ENCODE measurements around the gene TMEM89.

Gene TMEM89

GRCh38 chr3:48599509-48600285 lies 21.9 kb downstream of the TMEM89 start:
- Histone ChIP-seq H3K36me3 (peaks cover 17% of the 10 kb centered on the region), H3K9me3 (no peaks in the 10 kb centered on the region), H3K4me3 (ENCODE audit: low read depth, low read length) (no peak overlapping the region), H3K4me1 (no peaks in the 10 kb centered on the region; the same call in 1 of the 2 replicates), H3K27me3 (peaks cover 3% of the 10 kb centered on the region; the same call in 1 of the 2 replicates)
- TF ChIP-seq, protein P1, sequence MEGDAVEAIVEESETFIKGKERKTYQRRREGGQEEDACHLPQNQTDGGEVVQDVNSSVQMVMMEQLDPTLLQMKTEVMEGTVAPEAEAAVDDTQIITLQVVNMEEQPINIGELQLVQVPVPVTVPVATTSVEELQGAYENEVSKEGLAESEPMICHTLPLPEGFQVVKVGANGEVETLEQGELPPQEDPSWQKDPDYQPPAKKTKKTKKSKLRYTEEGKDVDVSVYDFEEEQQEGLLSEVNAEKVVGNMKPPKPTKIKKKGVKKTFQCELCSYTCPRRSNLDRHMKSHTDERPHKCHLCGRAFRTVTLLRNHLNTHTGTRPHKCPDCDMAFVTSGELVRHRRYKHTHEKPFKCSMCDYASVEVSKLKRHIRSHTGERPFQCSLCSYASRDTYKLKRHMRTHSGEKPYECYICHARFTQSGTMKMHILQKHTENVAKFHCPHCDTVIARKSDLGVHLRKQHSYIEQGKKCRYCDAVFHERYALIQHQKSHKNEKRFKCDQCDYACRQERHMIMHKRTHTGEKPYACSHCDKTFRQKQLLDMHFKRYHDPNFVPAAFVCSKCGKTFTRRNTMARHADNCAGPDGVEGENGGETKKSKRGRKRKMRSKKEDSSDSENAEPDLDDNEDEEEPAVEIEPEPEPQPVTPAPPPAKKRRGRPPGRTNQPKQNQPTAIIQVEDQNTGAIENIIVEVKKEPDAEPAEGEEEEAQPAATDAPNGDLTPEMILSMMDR (IDR thresholded peaks at IDR 0.05; ENCODE audit: low read depth, low read length), result no peak
- DNase-seq, result no peak

- Histone ChIP-seq H3K4me1 (no peaks in the 10 kb centered on the region; the same call in 1 of the 2 replicates), H3K4me3 (ENCODE audit: low read depth, low read length) (no peak overlapping the region), H3K27me3 (peaks cover 3% of the 10 kb centered on the region; the same call in 1 of the 2 replicates), H3K36me3 (peaks cover 16% of the 10 kb centered on the region), H3K9me3 (no peaks in the 10 kb centered on the region)
- DNase-seq, result no peak
- TF ChIP-seq, protein P1 (IDR thresholded peaks at IDR 0.05; ENCODE audit: low read depth, low read length), result no peak
Measured at GRCh38 chr3:48599077-48599501, 22.5 kb downstream of the TMEM89 start.

- no peak for DNase-seq
- Histone ChIP-seq H3K4me3 (ENCODE audit: low read depth, low read length) (no peak overlapping the region), H3K9me3 (no peaks in the 10 kb centered on the region), H3K4me1 (no peaks in the 10 kb centered on the region; the same call in 1 of the 2 replicates), H3K36me3 (peaks cover 16% of the 10 kb centered on the region), H3K27me3 (peaks cover 3% of the 10 kb centered on the region; the same call in 1 of the 2 replicates)
- TF ChIP-seq, protein P1 (IDR thresholded peaks at IDR 0.05; ENCODE audit: low read depth, low read length), result no peak
Measured at GRCh38 chr3:48598323-48599076, 23.1 kb downstream of the TMEM89 start.

DNA sequence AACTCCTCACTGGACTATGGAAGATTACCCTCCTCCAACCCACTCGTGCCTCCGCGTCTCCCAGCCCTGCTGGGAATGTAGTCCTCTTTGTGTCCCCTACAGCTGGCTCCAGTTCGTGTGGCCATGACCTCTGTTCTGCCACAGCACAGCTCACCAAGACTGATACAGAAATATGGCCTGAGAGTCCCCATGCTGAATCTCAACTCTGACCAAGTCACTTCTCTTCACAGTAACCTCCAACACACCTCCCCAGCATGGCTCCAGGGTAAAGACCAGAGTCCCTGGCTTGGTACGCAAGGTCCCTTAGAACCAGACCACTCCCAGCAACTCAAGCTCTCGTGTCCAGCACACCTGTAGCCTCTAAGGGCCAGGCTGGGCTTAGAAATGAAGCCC lies 24.2 kb downstream of the TMEM89 start:
- peaks cover 12% of the 10 kb centered on the region; the same call in 1 of the 2 replicates for H3K36me3 ChIP-seq
- TF ChIP-seq, protein P1 (IDR thresholded peaks at IDR 0.05; ENCODE audit: low read depth, low read length), result no peak
- no peaks in the 10 kb centered on the region; the same call in 1 of the 2 replicates for H3K4me1 ChIP-seq

DNA sequence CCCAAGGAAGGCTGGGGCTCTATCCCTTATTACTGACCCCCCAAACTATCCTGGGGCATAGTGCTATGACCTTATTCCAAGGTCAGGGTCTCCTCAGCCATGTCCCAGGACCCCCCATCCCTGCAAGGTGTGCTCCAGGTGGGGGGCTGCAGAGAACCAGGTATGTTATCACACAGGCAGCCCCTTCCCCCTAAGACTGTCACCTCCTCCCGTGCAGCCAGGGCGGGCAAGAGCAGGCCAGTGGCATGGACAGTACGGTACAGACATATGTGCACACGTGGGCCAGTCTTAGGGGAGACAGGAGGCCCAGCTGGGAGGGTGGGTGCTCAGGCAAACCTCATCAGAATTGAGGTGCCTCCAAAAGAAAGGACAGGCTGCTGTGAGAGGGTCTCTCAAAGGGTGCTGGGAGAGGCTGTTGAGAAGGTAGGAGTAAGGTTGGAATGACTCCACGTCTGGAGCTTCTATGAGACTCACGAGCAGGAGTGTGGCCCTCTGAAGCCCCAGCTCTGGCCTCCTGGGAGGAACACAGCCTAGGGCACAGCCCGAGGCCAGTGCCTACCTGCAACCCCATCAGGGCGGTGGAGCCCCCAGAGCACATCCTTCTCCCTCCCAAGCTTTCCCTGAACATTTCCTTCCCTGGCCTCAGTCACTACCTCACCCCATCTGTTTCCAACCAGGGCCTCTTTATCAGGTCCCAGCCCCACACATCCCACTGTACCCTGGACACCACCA lies 24.7 kb downstream of the TMEM89 start:
- H3K9me3 ChIP-seq, result no peaks in the 10 kb centered on the region
- TF ChIP-seq, protein P1 (IDR thresholded peaks at IDR 0.05; ENCODE audit: low read depth, low read length), result no peak
- peaks cover 12% of the 10 kb centered on the region; the same call in 1 of the 2 replicates for H3K36me3 ChIP-seq
- H3K27me3 ChIP-seq, result peaks cover 3% of the 10 kb centered on the region; the same call in 1 of the 2 replicates
- H3K4me3 ChIP-seq (ENCODE audit: low read depth, low read length), result no peak overlapping the region
- no peak for DNase-seq
- H3K4me1 ChIP-seq, result no peaks in the 10 kb centered on the region; the same call in 1 of the 2 replicates

More for the DNA sequence above, 24.2 kb downstream of the TMEM89 start:
- DNase-seq, result no peak
- Histone ChIP-seq H3K9me3 (no peaks in the 10 kb centered on the region), H3K4me3 (ENCODE audit: low read depth, low read length) (no peak overlapping the region), H3K27me3 (peaks cover 3% of the 10 kb centered on the region; the same call in 1 of the 2 replicates)
